Chondrocyte (in vitro differentiated cells): ENCODE measurements around the gene LRMDA. TPM values are rescaled to one million over a fixed set of nuclear protein-coding genes. Genes with fewer than 3 reads are reported as not detected.

Experiments used
- DNase-seq: peaks from one replicate; pipeline ENCODE4 v3.0.0; 2021; ENCODE audit warnings: mixed read lengths, low spot score
- H3K27ac Mint-ChIP-seq: one replicate; pipeline ENCODE4 v1.8.0; 2021; ENCODE audit warnings: mild to moderate bottlenecking, moderate library complexity, mixed read lengths; ENCODE audit not compliant: unreplicated experiment
- H3K27me3 Mint-ChIP-seq: 2 replicates; pipeline ENCODE4 v1.8.0; 2021; ENCODE audit warnings: low read depth, mixed read lengths
- H3K36me3 Mint-ChIP-seq: 2 replicates; pipeline ENCODE4 v1.8.0; 2021; ENCODE audit warnings: low read depth, mixed read lengths
- H3K4me1 Mint-ChIP-seq: 2 replicates; pipeline ENCODE4 v1.8.0; 2021; ENCODE audit warnings: low read depth, mild to moderate bottlenecking, mixed read lengths
- H3K4me3 Mint-ChIP-seq: one replicate; pipeline ENCODE4 v1.8.0; 2021; ENCODE audit warnings: mild to moderate bottlenecking, moderate library complexity, mixed read lengths; ENCODE audit not compliant: unreplicated experiment
- H3K9me3 Mint-ChIP-seq: 2 replicates; pipeline ENCODE4 v1.8.0; 2021; ENCODE audit warnings: low read depth, mixed read lengths
- CTCF ChIP-seq: fragments of 200-600 bp; sonication (generic); IDR thresholded peaks from 2 replicates; pipeline ENCODE4 v1.5.0; 2021; ENCODE audit warnings: antibody characterized with exemption, mild to moderate bottlenecking, moderate library complexity
- total RNA-seq: library from RNA; stranded (reverse); gene quantifications from 3 replicates; pipeline ENCODE4 v1.2.1, GENCODE V29; 2021

LRMDA gene
- total RNA-seq, 1 donor from 2014 or later: 2.8 TPM

GRCh38 chr10:75476985-75477384 lies 45.6 kb downstream of the LRMDA start:
- no peaks in the 10 kb centered on the region for H3K36me3 Mint-ChIP-seq
- TF ChIP-seq CTCF: no peak
- H3K27me3 Mint-ChIP-seq: peaks cover 6% of the 10 kb centered on the region
- H3K4me1 Mint-ChIP-seq: no peaks in the 10 kb centered on the region
- H3K9me3 Mint-ChIP-seq: peaks cover 3% of the 10 kb centered on the region
- no peak overlapping the region for H3K27ac Mint-ChIP-seq
- no peak for DNase-seq
- H3K4me3 Mint-ChIP-seq: no peak overlapping the region

DNA sequence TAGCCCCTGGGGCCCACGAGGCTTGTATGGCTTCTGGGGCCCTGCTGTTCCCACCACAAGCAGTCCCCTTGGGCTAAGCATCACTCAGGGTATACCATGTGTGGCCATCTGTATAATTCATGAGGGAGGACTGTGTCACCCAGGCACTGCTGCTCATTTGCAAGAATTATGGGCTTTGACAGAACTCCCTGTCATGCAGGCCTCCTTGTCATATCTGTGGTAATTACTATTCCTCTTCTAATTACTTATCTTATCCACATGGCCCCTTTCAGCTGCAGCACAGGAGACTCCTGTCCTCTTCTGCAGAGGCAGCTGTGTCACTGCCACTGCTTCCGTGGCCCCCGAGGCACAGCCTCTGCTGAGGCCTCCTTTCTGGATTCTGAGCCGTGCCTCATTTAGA lies 46.3 kb downstream of the LRMDA start:
- H3K4me3 Mint-ChIP-seq: no peak overlapping the region
- peaks cover 1% of the 10 kb centered on the region for H3K27me3 Mint-ChIP-seq
- no peaks in the 10 kb centered on the region for H3K4me1 Mint-ChIP-seq
- peaks cover 3% of the 10 kb centered on the region for H3K9me3 Mint-ChIP-seq
- no peak for DNase-seq
- no peaks in the 10 kb centered on the region for H3K36me3 Mint-ChIP-seq
- H3K27ac Mint-ChIP-seq: no peak overlapping the region
- TF ChIP-seq CTCF: no peak

GRCh38 chr10:75480374-75480773 lies 49.0 kb downstream of the LRMDA start:
- Mint-ChIP-seq H3K4me3 (no peak overlapping the region), H3K27ac (no peak overlapping the region), H3K36me3 (no peaks in the 10 kb centered on the region), H3K9me3 (no peaks in the 10 kb centered on the region), H3K27me3 (no peaks in the 10 kb centered on the region), H3K4me1 (no peaks in the 10 kb centered on the region)
- no peak for TF ChIP-seq CTCF
- no peak for DNase-seq

DNA sequence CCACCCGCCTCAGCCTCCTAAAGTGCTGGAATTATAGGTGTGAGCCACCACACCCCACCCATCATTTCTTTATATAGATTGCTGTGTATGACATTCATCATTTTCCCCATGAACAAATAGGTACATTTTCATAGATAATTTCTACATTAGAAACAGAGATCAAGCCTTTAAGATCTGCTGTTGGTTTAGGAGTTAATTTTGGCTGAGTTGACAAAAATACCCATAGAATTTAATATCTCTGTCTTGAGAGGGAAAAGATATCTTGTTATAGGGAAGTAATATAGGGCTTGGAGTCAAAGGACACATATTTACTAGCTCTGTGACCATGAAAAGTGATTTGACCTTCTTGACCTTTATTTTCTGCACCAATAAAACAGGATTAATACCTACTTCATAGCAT lies 51.8 kb downstream of the LRMDA start:
- H3K27ac Mint-ChIP-seq: no peak overlapping the region
- H3K4me1 Mint-ChIP-seq: no peaks in the 10 kb centered on the region
- no peak for TF ChIP-seq CTCF
- peaks cover 3% of the 10 kb centered on the region for H3K9me3 Mint-ChIP-seq
- H3K4me3 Mint-ChIP-seq: no peak overlapping the region
- DNase-seq: no peak
- peaks cover 8% of the 10 kb centered on the region for H3K27me3 Mint-ChIP-seq
- peaks cover 2% of the 10 kb centered on the region for H3K36me3 Mint-ChIP-seq

DNA sequence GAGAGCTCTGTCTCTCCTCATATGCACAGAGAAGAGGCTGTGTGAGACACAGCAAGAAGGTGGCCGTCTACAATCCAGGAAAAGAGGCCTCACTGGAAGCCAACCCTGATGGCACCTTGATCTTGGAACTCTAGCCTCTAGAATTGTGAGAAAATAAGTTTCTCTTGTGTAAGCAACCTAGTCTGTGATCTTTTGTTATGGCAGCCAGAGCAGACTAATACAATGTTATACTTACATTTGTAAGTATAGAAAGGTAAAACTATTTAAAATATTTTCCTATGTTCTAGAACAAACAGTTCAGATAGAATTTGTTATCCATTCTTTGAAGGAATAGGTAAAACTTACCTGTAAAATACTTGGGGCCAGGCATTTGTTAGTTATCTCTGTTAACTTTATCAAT lies 53.3 kb downstream of the LRMDA start:
- no peak for TF ChIP-seq CTCF
- H3K27ac Mint-ChIP-seq: no peak overlapping the region
- H3K4me1 Mint-ChIP-seq: no peaks in the 10 kb centered on the region
- no peak for DNase-seq
- peaks cover 3% of the 10 kb centered on the region for H3K9me3 Mint-ChIP-seq
- peaks cover 2% of the 10 kb centered on the region for H3K36me3 Mint-ChIP-seq
- peaks cover 8% of the 10 kb centered on the region for H3K27me3 Mint-ChIP-seq
- H3K4me3 Mint-ChIP-seq: no peak overlapping the region
